IMR-90 (cell line): ENCODE data around the gene LIAS. TPM values are rescaled to one million over a fixed set of nuclear protein-coding genes. Genes with fewer than 3 reads are reported as not detected.

ENCODE experiments used
- ATAC-seq: fragments of 200-7000 bp; cut with Tn5 transposase; 2 replicates; pipeline ENCODE4 v1.9.1; 2020; ENCODE audit warnings: low read depth, mild to moderate bottlenecking, moderate library complexity
- BruUV-seq: library from RNA; stranded (reverse); fragments of 400-500 nt; replicated peaks from 2 replicates; lab custom pipeline; 2021; lab: Mats Ljungman, UMichigan
- CTCF ChIA-PET: fragments of 300-600 bp; formaldehyde crosslinking; extraction: SDS; loops from one replicate; lab custom pipeline; 2021; ENCODE audit warnings: antibody characterized with exemption; lab: Yijun Ruan, JAX
- POLR2A ChIA-PET: fragments of 300-600 bp; sonication (Branson Sonifier 250); formaldehyde crosslinking; loops from one replicate; lab custom pipeline; 2022; ENCODE audit warnings: antibody characterized with exemption; ENCODE audit not compliant: unreplicated experiment; lab: Charles Lee
- DNase-seq: peaks from one replicate; pipeline ENCODE4 v3.0.0; 2013
- H2AFZ ChIP-seq: replicated peaks from 2 replicates; pipeline ENCODE3; 2013; ENCODE audit warnings: low read length, mild to moderate bottlenecking; ENCODE audit not compliant: poor library complexity
- H2AK5ac ChIP-seq: 2 replicates; pipeline ENCODE4 v1.6.1; 2013; ENCODE audit warnings: low read depth, low read length, inconsistent platforms
- H2AK9ac ChIP-seq: replicated peaks from 2 replicates; pipeline ENCODE3; 2013; ENCODE audit warnings: mild to moderate bottlenecking, low read depth, low read length, moderate library complexity; ENCODE audit not compliant: poor library complexity
- H2BK120ac ChIP-seq: 2 replicates; pipeline ENCODE4 v1.6.1; 2013; ENCODE audit warnings: low read depth, low read length, inconsistent platforms
- H2BK15ac ChIP-seq: 3 replicates; pipeline ENCODE4 v1.6.1; 2013; ENCODE audit warnings: low read depth, low read length, inconsistent platforms
- H2BK20ac ChIP-seq: 2 replicates; pipeline ENCODE4 v1.6.1; 2013; ENCODE audit warnings: low read depth, mild to moderate bottlenecking, inconsistent platforms, low read length, moderate library complexity
- H2BK5ac ChIP-seq: 2 replicates; pipeline ENCODE4 v1.6.1; 2013; ENCODE audit warnings: mild to moderate bottlenecking, low read depth, low read length, inconsistent platforms; ENCODE audit not compliant: poor library complexity, severe bottlenecking
- H3K14ac ChIP-seq: replicated peaks from 2 replicates; pipeline ENCODE4 v1.6.1; 2013; ENCODE audit warnings: low read depth, low read length, inconsistent platforms
- H3K18ac ChIP-seq: 2 replicates; pipeline ENCODE4 v1.6.1; 2013; ENCODE audit warnings: low read depth, low read length, control low read depth
- H3K23ac ChIP-seq: 2 replicates; pipeline ENCODE4 v1.6.1; 2013; ENCODE audit warnings: low read depth, low read length, inconsistent platforms
- H3K27ac ChIP-seq: 2 replicates; pipeline ENCODE4 v1.5.1; 2013; ENCODE audit warnings: mild to moderate bottlenecking, control low read depth, low read length; ENCODE audit not compliant: insufficient read depth
- H3K27me3 ChIP-seq: 2 replicates; pipeline ENCODE4 v1.6.1; 2013; ENCODE audit warnings: low read length; ENCODE audit not compliant: control insufficient read depth, insufficient read depth
- H3K36me3 ChIP-seq: 2 replicates; pipeline ENCODE4 v1.6.1; 2013; ENCODE audit warnings: low read length, mixed read lengths; ENCODE audit not compliant: control insufficient read depth, insufficient read depth
- H3K4ac ChIP-seq: 2 replicates; pipeline ENCODE4 v1.6.1; 2013; ENCODE audit warnings: low read depth, low read length, inconsistent platforms
- H3K4me1 ChIP-seq: 2 replicates; pipeline ENCODE4 v1.6.1; 2013; ENCODE audit warnings: low read length, mixed read lengths; ENCODE audit not compliant: control insufficient read depth, insufficient read depth
- H3K4me2 ChIP-seq: 2 replicates; pipeline ENCODE4 v1.6.1; 2013; ENCODE audit warnings: low read depth, mild to moderate bottlenecking, control low read depth, low read length, moderate library complexity
- H3K4me3 ChIP-seq: 2 replicates; pipeline ENCODE4 v1.5.1; 2013; ENCODE audit warnings: low read depth, mild to moderate bottlenecking, control low read depth, low read length, moderate library complexity; ENCODE audit not compliant: insufficient read depth
- H3K56ac ChIP-seq: 2 replicates; pipeline ENCODE4 v1.6.1; 2013; ENCODE audit warnings: low read length, inconsistent platforms; ENCODE audit not compliant: insufficient read depth; ENCODE audit errors: extremely low read depth
- H3K79me1 ChIP-seq, 2 experiments: 2 replicates each; pipeline ENCODE4 v1.6.1; 2013; ENCODE audit warnings: low read length in 2 of 2, inconsistent platforms in 1 of 2, low read depth in 1 of 2
- H3K9ac ChIP-seq: 2 replicates; pipeline ENCODE4 v1.6.1; 2013; ENCODE audit warnings: low read depth, low read length, control low read depth
- H3K9me1 ChIP-seq: 2 replicates; pipeline ENCODE4 v1.6.1; 2013; ENCODE audit warnings: low read length, inconsistent platforms; ENCODE audit not compliant: insufficient read depth
- H3K9me3 ChIP-seq: 2 replicates; pipeline ENCODE4 v1.6.1; 2013; ENCODE audit warnings: low read length; ENCODE audit not compliant: control insufficient read depth, insufficient read depth
- H4K20me1 ChIP-seq: 2 replicates; pipeline ENCODE4 v1.6.1; 2013; ENCODE audit warnings: low read length, inconsistent platforms; ENCODE audit not compliant: insufficient read depth
- H4K5ac ChIP-seq: 2 replicates; pipeline ENCODE4 v1.6.1; 2013; ENCODE audit warnings: mild to moderate bottlenecking, low read depth, low read length, control low read depth
- H4K8ac ChIP-seq, 2 experiments: 2 replicates each; pipeline ENCODE4 v1.6.1; 2013; ENCODE audit warnings: low read depth in 2 of 2, low read length in 2 of 2, control low read depth in 1 of 2, inconsistent platforms in 1 of 2
- H4K91ac ChIP-seq: 2 replicates; pipeline ENCODE4 v1.6.1; 2013; ENCODE audit warnings: low read depth, low read length, inconsistent platforms; ENCODE audit not compliant: insufficient read depth
- BHLHE40 ChIP-seq: fragments of 150-350 bp; IDR thresholded peaks from 2 replicates; pipeline ENCODE4 v1.6.1; 2016; ENCODE audit warnings: mild to moderate bottlenecking, low read depth, low read length
- CHD1 ChIP-seq: IDR thresholded peaks from 2 replicates; pipeline ENCODE4 v1.6.1; 2012; ENCODE audit warnings: low read depth, low read length, improper control_type of control experiment
- CTCF ChIP-seq: conservative IDR thresholded peaks from 2 replicates; pipeline ENCODE4 v1.5.1; 2012; ENCODE audit warnings: mild to moderate bottlenecking, low read depth, low read length, improper control_type of control experiment
- ELK1 ChIP-seq: fragments of 150-350 bp; IDR thresholded peaks from 2 replicates; pipeline ENCODE4 v1.6.1; 2016; ENCODE audit warnings: low read depth, mild to moderate bottlenecking, low read length, moderate library complexity, borderline replicate concordance
- FOS ChIP-seq: fragments of 150-350 bp; IDR thresholded peaks from 2 replicates; pipeline ENCODE4 v1.6.1; 2016; ENCODE audit warnings: low read depth, low read length
- MAFK ChIP-seq: IDR thresholded peaks from 2 replicates; pipeline ENCODE4 v1.6.1; 2012; ENCODE audit warnings: low read depth, low read length, improper control_type of control experiment
- MAZ ChIP-seq: IDR thresholded peaks from 2 replicates; pipeline ENCODE4 v1.6.1; 2012; ENCODE audit warnings: low read depth, mild to moderate bottlenecking, low read length, improper control_type of control experiment, moderate library complexity, borderline replicate concordance
- MXI1 ChIP-seq: IDR thresholded peaks from 2 replicates; pipeline ENCODE4 v1.6.1; 2012; ENCODE audit warnings: low read depth, mild to moderate bottlenecking, low read length, moderate library complexity, borderline replicate concordance
- NFE2L2 ChIP-seq: fragments of 150-350 bp; IDR thresholded peaks from 2 replicates; pipeline ENCODE4 v1.6.1; 2016; ENCODE audit warnings: low read depth, mild to moderate bottlenecking, low read length
- POLR2A ChIP-seq: IDR thresholded peaks from 2 replicates; pipeline ENCODE4 v1.6.1; 2012; ENCODE audit warnings: mild to moderate bottlenecking, low read depth, low read length
- RAD21 ChIP-seq: IDR thresholded peaks from 2 replicates; pipeline ENCODE4 v1.6.1; 2012; ENCODE audit warnings: low read length, improper control_type of control experiment
- RCOR1 ChIP-seq: IDR thresholded peaks from 2 replicates; pipeline ENCODE4 v1.6.1; 2012; ENCODE audit warnings: mild to moderate bottlenecking, low read length, improper control_type of control experiment; ENCODE audit not compliant: insufficient replicate concordance
- SMC3 ChIP-seq: fragments of 150-350 bp; IDR thresholded peaks from 2 replicates; pipeline ENCODE4 v1.6.1; 2016; ENCODE audit warnings: low read depth, mild to moderate bottlenecking, antibody characterized with exemption, low read length, moderate library complexity
- USF2 ChIP-seq: fragments of 150-350 bp; IDR thresholded peaks from 2 replicates; pipeline ENCODE4 v1.6.1; 2017; ENCODE audit warnings: mild to moderate bottlenecking, antibody characterized with exemption, low read length, low read depth
- WGBS, 2 experiments: methylation state at CpG; one replicate each; pipeline versions ENCODE4 v1.1.5 to v1.1.7; 2013; ENCODE audit warnings: missing lambda C conversion rate in 2 of 2; ENCODE audit not compliant: insufficient read length in 1 of 2; ENCODE audit errors: extremely low coverage in 2 of 2; 5-methylcytosine and 5-hydroxymethylcytosine counted together
- dilution Hi-C: fragments of 300-500 bp; cut with HindIII; formaldehyde crosslinking; loops from one replicate; pipeline ENCODE4 v1.14.3; 2018; ENCODE audit warnings: low sequenced_read_pairs; ENCODE audit not compliant: unreplicated experiment
- in situ Hi-C: fragments of 300-500 bp; cut with MboI; formaldehyde crosslinking; loops from 3 replicates; pipeline ENCODE4 v1.14.3; 2019; ENCODE audit warnings: low sequenced_read_pairs, inconsistent platforms, mixed read lengths
- intact Hi-C: fragments of 100-400 bp; cut with micrococcal nuclease; formaldehyde crosslinking; loops from 2 replicates; pipeline ENCODE4 v1.10.0; 2022
- polyA plus RNA-seq, 3 experiments: library from polyadenylated mRNA; depleted of rRNA; stranded (reverse); fragments of >200 nt; gene quantifications; 2 replicates each; pipeline ENCODE4 v1.2.3, GENCODE V29; 2012; ENCODE audit warnings: low replicate concordance in 1 of 3
- total RNA-seq: library from RNA; depleted of rRNA; stranded (reverse); fragments of >200 nt; gene quantifications from 2 replicates; pipeline ENCODE4 v1.2.3, GENCODE V29; 2012

LIAS gene
- total and polyA plus RNA-seq, 2 of the 4 experiments (the other 2 are of a cell fraction): 3.2 to 7.8 TPM

GRCh38 chr4:39516407-39516966, 57.6 kb downstream of the LIAS start:
- Histone ChIP-seq H3K36me3 (peaks cover 36% of the 10 kb centered on the region), H2BK20ac (no peak overlapping the region), H3K27me3 (no peaks in the 10 kb centered on the region), H3K9ac (no peak overlapping the region), H2AK5ac (no peak overlapping the region), H4K5ac (no peak overlapping the region), H3K4me2 (no peak overlapping the region), H3K4me3 (no peak overlapping the region), H3K14ac (no peak overlapping the region), H2BK120ac (no peak overlapping the region), H3K79me1 (peaks cover 23 to 58% of the 10 kb centered on the region in 2 experiments), H3K56ac (no peak overlapping the region), H2BK15ac (no peak overlapping the region), H2AFZ (no peak overlapping the region), H3K9me1 (0 out of 2 replicates have a peak, but pooled peaks cover 8% of the 10 kb centered on the region), H3K9me3 (no peaks in the 10 kb centered on the region), H2BK5ac (peak overlapping the region; percentile 5), H4K8ac (no peak overlapping the region), H3K4ac (no peak overlapping the region), H3K4me1 (peaks cover 7% of the 10 kb centered on the region), H4K20me1 (peaks cover 7% of the 10 kb centered on the region; the same call in 1 of the 2 replicates), H3K23ac (no peak overlapping the region), H3K18ac (no peak overlapping the region), H4K91ac (no peak overlapping the region), H3K27ac (no peak overlapping the region), H2AK9ac (no peak overlapping the region)
- no CpG with 5 or more reads among the region's 2 CpGs for WGBS, 2 experiments
- POLR2A ChIA-PET: no interaction called here
- no TSS peak for BruUV-seq
- no peak for TF ChIP-seq CTCF
- TF ChIP-seq POLR2A: no peak
- no peak for TF ChIP-seq MXI1
- no peak for TF ChIP-seq RCOR1
- TF ChIP-seq MAFK: no peak
- TF ChIP-seq BHLHE40: no peak
- TF ChIP-seq SMC3: no peak
- TF ChIP-seq NFE2L2: no peak
- TF ChIP-seq ELK1: no peak
- TF ChIP-seq FOS: no peak
- TF ChIP-seq CHD1: no peak
- no peak for TF ChIP-seq MAZ
- TF ChIP-seq RAD21: no peak
- no peak for TF ChIP-seq USF2
- intact Hi-C loops (no loop called here), dilution Hi-C loops (no loop called here), in situ Hi-C loops (no loop called here)
- CTCF ChIA-PET: no interaction called here
- no peak for ATAC-seq
- no peak for DNase-seq
